Activated CD4-positive, CD25-positive, alpha-beta regulatory T cell treated with anti-CD3 and anti-CD28 coated beads, Interleukin-2, amount 50 U/mL, for 24 hours (primary cell): ENCODE results near the gene IL9.
A peak's percentile ranks its signal among the peaks of the same experiment; 100 is the strongest.

Experiments used
- ATAC-seq, 2 donors: fragments of 150-1000 bp; cut with Tn5 transposase; one replicate each; pipeline ENCODE4 v1.10.0; 2021; ENCODE audit warnings: mild to moderate bottlenecking in 1 of 2, moderate library complexity in 1 of 2

The IL9 gene

DNA sequence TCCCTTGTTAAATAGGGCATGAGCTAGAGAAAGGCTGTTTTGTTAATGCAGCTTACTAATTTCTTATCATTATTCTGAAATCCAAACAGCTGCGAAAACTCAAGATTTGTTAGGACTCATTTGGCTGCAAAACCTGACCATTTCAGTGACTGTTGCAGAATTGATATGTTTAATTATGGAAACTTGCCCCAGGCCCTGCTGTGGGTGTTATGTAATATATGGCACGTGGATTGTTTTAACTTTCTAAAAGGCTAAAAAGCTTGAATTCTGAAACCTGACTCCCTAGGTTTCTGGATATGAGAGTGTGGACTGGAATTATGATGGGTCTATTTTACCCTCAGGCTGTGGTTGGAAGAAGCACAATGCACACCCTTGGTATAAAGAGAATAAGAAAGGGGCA is 4.4 kb downstream of the IL9 start:
- ATAC-seq, result no peak

DNA sequence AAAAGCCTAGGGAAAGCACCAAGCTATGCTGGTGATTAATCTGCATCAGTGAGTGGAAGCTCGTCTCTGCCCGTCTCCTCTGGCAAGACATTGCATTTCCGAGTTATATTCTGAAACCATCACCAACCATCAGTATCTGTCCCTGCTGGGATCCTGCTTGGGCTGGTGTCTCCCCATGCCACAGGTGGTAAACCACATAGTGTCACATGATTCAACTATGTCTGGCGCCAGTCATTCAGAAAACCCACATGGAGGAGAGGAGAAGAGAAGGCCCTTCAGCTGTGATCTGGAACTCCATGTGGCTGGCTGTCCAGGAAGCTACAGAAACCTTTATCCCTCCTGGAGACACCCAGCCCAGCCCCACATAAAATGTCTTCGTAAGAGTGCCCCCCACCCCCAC is 4.8 kb downstream of the IL9 start:
- ATAC-seq, result peak; percentile 44 to 57

DNA sequence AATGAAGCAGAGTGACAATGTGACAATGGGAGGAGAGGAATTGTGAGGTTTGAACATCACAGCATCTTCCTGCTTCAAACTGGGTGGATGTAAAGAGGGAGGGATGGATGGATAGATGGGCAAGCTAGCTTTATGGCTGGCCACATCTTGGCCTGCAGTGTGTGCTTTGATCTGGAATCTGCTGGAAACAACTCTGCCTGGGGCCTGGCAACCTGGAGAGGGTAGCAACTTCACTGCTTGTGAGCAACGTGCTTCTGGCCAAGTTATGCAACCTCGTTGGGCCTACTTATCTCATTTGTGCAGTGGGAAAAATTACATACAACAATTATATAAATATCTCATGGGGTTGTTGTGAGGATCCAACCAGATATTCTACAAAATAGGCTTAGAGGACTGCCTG is 5.3 kb downstream of the IL9 start:
- ATAC-seq, result no peak

DNA sequence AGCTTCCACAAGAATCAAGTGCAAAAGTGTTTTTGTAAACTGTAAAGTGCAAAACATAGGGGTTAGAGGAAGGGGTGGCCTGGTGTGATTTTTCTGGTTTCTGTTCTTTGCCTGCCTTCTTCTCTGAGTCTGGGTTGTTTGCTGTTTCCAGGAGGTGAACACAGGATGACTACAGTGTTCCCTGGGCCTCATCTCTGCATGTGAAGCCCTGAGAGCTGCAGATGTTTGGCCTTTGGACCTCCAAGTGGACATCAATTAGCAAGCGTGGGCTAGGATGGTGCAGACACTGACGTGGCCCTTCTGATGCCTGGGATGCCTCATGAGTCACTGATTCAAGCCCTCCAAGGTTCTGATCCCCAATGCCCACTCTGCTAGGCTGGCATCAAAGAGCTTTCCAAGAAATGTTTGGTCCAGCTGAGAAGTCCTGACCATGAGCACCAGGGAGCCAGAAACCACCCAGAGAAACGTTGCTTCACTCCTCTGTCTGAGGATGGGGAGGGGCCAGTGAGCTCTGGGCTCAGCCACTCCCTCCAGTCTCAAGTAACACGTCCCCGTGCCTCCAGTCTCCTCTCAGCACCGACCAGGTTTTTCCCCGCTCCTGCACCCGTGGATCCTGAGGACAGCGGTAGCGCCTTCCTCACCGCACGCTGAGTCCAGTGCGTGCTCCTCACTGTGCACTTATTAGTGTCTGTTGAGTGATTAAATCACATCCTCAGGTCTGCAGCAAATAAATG is 7.6 kb downstream of the IL9 start:
- no peak for ATAC-seq

DNA sequence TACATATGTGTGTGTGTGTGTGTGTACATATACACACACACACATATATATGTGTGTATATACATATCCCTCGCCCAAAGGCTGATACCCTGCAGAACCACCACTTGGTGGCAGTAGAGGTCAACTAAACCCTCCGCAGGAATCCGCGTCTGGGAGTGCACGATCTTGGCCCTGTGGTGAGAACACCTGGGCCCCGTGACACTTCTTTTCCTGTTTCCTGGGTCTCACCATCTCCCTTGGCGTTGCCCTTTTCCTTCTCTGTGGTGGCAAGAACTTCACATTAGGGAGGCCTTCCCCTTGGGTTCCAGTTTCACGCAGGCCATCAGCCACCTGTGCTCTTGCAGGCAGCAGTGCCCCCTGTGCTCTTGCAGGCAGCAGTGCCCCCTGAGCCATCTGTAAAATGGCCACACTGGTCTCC is 8.2 kb downstream of the IL9 start:
- peak; percentile 72 to 74 for ATAC-seq

DNA sequence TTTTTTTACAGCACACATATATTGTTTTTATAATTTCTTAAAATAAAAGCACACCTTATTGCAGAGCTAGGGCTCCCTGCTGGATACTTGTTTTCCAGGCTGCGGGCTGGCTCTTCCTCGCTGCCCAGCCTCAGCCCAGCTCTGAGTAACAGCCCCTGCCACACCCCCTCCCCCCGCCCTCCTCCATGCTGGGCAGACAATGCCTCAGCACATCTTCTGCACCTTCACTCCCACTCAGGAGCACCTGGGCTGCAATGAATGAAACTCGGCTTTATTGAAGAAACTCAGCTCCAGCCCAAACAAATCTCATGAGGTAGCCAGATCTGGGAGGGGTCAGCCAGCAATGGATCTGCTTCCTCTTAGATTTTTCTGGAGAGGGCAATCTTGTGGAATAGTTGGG is 9.5 kb downstream of the IL9 start:
- ATAC-seq, result no peak

DNA sequence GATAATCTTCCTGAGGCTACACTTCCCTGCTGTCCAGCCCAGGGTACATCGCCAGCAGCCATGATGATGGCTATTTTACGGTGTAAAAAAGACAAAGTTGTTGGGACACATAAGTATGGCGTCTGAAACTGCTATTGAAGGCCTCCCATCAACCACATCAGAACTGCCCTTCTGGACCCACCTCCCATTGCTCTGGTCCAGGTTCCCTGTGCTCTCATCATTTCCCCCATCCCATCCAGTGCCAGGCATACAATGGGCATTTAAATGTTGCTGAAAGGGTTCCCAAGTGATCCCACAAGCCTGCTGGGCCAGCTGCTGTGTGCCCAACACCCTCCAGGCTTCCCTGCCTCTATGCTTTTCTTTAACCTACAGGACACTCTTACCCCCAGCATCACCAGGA is 10.6 kb downstream of the IL9 start:
- no peak for ATAC-seq

DNA sequence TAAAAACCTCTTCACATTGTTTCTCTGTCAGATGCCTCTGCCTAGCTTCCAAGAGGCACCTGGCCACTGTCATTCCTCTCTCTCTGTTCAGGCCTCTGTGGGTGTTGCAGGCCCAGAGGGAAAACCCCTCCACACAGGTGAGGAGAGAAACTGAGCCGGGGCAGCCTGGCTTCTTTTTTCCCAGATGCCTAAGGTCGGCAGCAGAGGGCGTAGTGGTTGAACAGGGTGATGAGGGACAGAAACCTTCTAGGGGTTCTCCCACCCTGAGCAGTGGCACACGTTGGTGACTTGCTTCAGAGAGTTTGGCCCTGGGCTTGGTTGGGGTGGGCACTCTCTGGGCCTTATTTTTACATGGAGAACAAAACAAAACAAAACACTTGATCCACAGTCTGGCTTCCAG is 12.2 kb downstream of the IL9 start:
- no peak for ATAC-seq

DNA sequence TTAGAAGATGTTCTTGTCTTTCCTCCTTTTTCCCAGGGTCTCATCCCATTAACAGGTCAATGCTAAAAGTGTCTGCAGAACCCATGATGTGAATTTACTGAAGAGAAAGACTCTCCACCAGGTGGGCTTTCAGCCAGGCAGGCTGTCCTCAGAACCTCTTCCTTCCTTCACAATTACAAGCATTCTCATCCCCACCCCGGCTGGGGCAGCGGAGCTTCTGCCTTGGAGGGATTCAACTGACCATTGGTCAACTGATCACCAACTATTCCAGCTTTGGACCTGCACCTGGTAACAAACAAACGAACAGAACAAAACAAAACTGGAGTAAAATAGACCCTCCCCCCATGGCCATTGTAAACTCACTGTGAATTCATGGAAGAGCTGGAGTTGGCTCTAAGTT is 12.6 kb downstream of the IL9 start:
- ATAC-seq, result no peak

DNA sequence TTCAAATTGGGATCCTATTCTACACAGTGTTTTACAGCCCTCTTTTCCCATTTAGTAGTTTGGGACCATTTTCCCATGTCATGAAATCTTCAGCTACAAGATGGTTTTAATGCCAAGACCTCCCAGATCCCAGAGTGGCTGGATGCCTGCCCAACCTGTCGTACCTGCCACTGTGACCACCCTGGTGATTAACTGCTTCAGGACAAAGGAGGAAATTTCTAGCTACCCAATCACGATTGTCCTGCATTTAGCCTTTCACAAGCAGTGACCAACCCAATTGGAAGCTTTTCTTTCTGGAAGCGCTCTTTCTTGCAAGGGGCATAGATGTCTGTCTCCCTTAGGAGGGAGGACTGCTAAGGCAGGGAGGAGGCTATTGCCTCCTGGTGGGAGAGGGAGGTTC is 13.8 kb downstream of the IL9 start:
- no peak for ATAC-seq

DNA sequence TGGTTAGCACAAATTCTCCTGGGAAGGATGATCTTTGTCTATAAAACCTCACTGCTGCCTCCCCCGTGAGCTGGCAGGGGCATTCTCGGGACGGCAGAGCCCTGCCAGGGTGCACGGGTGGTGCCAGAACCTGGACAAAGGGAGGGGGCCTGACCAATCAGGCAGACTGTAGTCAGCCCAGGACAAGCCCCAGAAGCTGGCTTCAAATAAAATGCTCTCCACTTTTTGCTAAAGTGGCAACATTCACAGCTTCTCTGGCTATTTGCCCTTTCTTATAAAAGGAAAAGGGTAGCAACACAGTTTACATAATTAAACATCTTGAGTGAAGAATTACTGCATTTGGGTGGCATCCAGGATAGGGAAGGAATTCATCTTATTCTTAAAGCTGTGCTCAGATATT is 14.4 kb downstream of the IL9 start:
- ATAC-seq, result no peak

DNA sequence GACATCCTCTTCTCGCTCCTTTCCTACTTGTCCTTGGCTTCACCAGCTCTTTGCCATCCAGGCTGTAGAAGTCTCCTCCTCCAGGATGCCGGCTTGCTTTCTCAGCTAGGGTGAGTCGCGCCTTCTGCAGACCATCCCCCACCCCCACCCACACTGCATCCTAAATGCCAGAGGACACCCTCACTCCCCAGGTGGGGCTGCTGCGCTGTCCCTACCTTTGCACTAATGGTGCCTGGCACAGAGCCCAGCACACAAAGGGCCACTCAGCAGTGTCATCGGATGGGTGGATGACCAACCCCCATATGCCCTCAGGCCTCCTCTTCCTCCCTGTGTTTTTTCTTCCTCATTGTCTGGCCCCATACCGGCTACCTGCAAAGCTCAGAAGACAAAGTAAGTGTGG is 14.8 kb downstream of the IL9 start:
- ATAC-seq, result no peak

DNA sequence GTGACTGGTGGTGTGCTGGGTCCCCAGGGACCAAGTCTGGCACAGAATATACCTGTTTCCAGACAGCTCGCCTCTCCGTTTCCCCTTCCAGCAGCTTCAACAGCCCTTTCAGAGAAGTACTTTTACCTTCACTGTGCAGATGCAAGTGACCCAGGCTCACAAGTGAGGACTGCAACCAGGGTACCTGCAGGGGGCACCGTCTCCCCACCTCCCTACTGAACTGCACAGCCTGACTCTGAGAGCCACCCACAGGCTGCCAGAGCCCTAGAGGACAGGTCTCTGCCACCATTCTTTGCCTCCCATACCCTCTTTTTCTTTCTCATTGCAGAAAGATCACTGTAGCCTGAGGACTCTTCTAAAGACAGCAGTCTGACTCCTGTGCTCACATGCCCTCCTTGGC is 15.4 kb downstream of the IL9 start:
- no peak for ATAC-seq

DNA sequence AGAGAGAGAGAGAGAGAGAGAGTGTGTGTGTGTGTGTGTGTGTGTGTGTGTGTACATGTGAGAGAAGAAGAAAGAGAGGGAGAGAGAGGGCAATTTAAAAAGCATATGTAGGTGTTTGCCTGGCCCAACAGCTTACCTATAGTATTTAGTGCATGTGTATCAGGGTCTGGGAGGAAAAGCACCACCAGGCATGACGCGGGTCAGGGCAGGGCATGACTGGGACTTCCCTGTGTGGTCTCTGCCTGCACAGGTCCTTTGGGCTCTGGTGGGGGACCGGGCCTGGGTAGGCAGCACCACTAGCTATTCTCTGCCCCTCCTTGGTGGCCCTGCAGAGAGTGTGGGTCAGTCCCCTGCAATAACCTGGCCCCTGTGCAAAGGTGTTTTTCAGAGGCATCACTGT is 16.1 kb downstream of the IL9 start:
- no peak for ATAC-seq

DNA sequence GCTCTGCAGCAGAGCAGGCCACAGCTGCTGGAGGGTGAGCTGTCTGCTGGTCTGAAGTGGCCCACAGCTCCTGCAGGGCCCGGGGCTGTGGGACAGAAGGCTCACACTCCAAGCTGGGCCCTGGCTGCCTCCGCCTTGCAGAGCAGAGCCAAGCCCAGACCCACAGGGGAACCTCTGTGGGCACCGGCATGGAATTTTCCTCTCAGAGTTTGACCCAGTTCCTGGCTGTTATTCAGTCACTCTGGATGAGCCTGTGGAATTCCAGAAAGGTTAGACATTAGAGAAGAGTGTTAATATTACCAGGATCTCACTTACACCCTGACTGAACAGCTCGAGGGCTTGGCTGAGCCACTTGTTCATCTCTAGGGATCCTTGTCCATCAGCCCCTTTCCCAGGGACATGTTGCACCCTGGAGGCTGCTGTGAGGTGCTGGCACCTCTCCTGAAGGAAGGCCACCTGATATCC is 17.5 kb downstream of the IL9 start:
- ATAC-seq, result no peak

DNA sequence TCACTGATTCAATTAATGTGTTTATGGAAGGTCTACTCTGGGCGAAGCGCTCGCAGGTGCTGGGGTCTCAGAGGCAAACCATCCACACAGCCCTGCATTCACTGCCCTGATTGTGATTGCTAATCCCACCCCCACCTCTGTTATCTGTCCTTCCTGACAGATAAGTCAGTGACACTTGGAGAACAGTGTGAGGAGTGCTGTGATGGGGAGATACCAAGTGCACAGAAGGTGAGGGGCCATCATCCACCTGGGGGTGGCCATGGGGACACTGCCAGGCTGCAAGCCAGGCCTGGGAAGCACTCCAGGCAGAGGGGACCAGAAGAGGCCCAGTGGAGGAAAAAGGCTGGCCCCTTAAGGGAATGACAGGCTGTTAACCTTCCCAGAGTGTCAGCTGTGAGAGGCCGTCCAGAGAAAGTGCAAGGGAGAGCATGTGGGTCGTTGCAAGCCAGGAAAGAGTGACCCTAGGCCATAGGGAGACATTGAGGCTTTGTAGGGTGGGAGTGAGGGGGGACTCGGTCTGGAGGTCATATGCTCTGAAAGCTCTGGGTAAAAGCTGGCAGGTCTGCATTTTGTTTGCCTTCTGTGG is 18.0 kb downstream of the IL9 start:
- ATAC-seq, result no peak

DNA sequence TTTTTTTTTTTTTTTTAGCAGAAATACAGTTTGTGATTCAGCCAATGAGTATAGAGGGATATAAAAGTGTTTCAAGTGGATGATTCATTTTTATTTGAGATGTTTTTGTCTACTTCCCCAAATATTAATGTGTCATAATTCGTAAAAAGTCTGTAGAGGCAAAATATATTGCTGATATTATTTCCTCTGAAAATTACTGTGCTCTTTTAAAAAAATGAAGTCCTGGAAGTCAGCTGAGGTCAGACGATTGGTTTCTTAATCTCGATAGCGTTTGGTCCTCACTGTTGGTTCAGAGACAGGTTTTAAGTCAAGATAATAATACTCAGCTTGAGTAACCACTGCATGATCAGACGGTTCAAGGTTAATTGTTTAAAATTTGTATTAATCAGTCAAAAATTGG is 19.5 kb downstream of the IL9 start:
- no peak for ATAC-seq

DNA sequence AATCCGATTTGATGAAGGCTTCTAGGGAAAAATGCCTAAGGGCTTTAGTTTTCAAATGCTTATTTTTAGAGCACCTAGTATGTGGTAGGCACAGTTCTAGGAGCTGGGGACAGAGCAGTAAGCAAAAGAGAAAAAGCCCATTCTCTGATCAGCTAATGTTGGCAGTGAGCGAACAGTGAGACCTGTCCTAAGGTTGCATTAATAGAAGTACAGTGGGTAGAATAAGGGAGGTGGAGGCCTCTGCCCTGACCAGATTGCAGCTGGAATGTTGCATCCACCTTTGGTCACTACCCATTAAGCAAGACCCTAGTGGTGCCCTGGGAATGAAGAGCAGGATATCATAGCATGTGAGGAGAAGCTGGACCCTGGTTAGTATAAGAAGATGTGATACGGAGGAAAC is 20.1 kb downstream of the IL9 start:
- no peak for ATAC-seq

DNA sequence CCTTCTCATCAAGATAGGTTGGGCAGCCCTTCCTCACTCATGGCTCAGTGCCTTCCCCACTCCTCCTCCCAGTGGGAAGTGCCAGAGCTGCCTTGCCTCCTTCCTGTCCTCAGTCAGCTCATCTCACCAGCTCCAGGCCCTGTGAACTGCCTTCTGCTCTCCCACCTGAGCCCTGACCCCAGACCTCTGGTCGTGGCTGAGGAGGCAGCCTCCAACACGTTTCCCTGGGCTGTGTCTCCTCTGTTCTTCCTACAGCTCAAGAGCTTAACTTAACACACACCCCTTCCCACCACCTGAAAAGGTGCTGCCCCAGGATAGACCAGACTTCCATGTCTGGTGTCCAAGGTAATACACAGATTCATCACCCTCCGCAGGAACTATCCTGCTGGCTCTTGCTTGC is 21.2 kb downstream of the IL9 start:
- ATAC-seq, result no peak

DNA sequence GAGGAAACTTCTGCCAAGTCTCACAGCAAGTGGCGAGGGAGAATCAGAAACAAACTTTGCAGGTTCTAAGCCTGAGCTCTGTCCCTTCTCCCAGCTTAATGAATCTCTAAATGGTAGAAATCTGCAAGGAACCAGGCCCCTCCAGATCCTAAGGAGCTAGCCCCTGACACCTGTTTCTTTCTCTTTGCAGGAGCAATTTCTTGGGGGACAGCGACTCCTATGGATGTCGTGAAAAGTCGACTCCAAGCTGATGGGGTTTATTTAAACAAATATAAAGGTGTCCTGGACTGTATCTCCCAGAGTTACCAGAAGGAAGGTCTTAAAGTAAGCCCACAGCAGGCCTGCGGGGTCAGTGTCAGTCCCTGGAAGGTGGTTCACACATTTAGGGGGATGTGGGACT is 21.8 kb downstream of the IL9 start:
- no peak for ATAC-seq

DNA sequence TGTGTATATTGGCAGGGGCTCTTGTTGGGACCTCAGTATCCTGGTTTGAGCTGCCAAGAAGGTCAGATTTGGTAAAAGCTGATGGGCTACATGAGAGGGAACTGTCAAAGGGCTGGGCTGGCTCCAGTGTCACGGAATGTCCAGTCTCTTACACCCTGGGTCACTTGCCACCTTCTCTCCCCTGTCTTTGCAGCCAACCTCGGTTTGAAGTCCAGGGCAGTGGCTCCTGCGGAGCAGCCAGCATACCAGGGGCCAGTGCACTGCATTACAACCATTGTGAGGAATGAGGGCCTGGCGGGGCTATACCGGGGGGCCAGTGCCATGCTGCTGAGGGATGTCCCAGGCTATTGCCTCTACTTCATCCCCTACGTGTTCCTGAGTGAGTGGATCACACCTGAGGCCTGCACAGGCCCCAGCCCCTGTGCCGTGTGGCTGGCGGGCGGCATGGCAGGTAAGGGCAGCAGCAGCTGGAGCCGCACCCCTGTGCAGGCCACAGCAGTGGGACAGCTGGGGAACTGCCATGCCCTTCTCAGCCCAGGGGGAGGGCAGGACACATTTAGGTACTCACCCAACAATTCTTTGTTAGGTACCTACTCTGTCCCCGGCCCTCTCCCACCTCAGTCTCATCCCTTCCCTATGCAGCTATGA is 24.2 kb downstream of the IL9 start:
- ATAC-seq, result no peak

DNA sequence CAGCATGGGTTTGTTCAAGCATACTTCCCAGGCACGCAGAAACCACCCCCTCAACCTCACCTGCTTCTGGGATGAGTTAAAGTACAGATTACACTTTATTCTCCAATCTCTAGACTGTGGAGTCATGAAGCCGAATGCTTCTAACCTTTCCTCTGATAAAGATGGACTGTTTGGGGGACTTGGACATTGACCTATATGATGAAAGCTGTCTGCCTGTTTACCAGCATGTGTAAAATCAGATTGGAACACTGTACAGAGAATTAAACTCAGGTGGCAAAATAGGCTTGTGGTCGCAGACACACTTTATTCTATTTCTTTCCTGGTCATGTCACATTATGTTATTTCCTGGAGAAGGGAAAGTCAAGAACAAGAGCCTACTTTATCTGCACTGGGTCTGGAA is 25.7 kb downstream of the IL9 start:
- ATAC-seq, result no peak

DNA sequence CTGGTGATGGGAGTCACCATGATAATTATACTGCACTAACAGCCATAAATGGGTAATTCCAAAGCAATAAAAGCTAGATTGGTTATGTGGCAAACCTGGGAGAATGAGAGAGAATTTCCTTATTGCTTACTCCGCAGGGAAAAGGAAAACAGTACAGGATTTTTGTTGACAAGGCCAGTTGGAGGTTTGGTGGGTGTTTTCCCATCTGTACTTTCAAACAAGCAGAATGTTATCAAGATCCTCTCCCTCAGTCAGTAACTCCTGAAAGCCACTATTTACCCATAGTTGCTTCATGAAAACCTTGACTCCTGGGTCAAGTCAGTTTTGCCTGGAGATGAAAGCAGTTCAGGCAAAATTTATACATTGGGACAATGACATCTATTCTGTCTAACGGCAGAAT is 26.4 kb downstream of the IL9 start:
- ATAC-seq, result no peak

DNA sequence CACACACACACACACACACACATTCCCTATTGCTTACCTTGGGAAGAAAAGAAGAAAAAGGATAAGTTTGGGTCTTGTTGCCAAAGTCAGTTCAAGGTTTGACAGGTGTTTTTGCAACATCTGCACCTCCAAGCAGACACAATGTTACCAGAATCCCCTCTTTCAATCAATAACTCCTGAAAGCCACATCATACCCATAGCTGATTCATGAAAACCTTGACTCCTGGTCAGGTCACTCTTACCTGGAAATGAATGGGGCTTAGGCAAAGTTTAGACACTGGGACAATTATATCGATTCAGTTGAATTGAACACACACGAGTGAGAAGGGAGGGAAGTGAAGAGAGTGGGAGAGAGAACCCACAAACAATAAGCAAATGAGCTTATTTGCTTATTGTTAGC is 27.0 kb downstream of the IL9 start:
- no peak for ATAC-seq

DNA sequence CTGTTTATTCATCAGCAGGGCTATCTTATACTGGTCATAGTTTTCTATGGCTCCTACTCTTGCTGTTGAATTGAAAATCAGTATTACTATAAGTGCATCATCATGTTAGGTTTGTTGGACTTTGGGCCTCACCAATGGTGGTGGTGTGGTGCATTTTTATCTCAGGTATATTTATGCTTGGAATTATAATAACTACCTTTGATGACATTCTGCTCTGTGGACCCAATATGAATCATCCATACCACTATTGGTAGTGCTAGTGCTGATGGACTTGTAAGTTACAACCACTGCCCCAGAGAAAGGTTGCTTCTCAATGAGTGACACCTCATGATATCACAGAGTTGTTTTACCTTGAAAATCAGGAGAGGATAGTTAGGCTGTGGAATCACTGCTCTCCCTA is 28.0 kb downstream of the IL9 start:
- no peak for ATAC-seq
